ENCODE results near the gene KCNAB2. TPM values are rescaled to one million over a fixed set of nuclear protein-coding genes. Genes with fewer than 3 reads are reported as not detected.

Gene KCNAB2
- total RNA-seq, 1 experiment from 2014 or later, result 4.7 TPM

DNA sequence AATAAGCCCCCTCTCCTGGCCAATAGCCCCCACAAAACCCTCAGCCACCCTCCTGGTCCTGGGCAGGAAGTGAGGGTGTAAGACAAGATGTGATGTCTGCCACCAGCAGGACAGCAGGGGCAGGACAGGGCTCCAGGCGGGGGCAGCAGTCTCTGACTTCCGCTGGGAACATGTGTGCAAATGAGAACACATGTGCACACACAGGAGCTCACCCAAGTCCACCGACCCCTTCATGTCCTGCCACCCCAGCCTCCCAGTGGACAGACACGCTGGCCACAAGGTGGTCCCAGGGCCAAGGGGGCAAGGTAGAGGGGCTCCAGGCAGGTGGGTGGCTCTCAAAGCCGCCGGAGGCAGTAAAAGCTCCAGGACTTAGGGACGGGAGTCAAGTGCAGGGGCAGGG is 60.1 kb downstream of the KCNAB2 start:
- H3K4me1 Mint-ChIP-seq (ENCODE audit: low read depth, unreplicated experiment), result no peaks in the 10 kb centered on the region
- peaks cover 66% of the 10 kb centered on the region for H3K27me3 Mint-ChIP-seq (ENCODE audit: unreplicated experiment)
- DNase-seq, result peak; percentile 16
- H3K9me3 Mint-ChIP-seq (ENCODE audit: low read depth, unreplicated experiment), result no peaks in the 10 kb centered on the region
- no TSS peak for BruUV-seq (replicated peaks)
- no peak overlapping the region for H3K27ac Mint-ChIP-seq (ENCODE audit: unreplicated experiment)
- TF ChIP-seq CTCF (IDR thresholded peaks at IDR 0.05; ENCODE audit: unreplicated experiment), result no peak
- intact Hi-C loops (cut with micrococcal nuclease; ENCODE audit: unreplicated experiment), result no loop called here
- no peaks in the 10 kb centered on the region for H3K36me3 Mint-ChIP-seq (ENCODE audit: insufficient read depth, unreplicated experiment)
- H3K4me3 Mint-ChIP-seq (ENCODE audit: low read depth, unreplicated experiment), result no peak overlapping the region
- CTCF ChIA-PET, result interaction anchor here (1.5 to 1.7 kb wide), 2 partner anchors 52 to 140 kb away, joined by 3 to 8 read pairs; no protein-coding TSS in a partner anchor

GRCh38 chr1:6106321-6106731 is 60.6 kb downstream of the KCNAB2 start:
- no TSS peak for BruUV-seq (replicated peaks)
- CTCF ChIA-PET, result interaction anchor here (1.5 to 1.7 kb wide), 2 partner anchors 53 to 139 kb away, joined by 3 to 8 read pairs; no protein-coding TSS in a partner anchor
- intact Hi-C loops (cut with micrococcal nuclease; ENCODE audit: unreplicated experiment), result no loop called here
- H3K27ac Mint-ChIP-seq (ENCODE audit: unreplicated experiment), result no peak overlapping the region
- H3K27me3 Mint-ChIP-seq (ENCODE audit: unreplicated experiment), result peaks cover 66% of the 10 kb centered on the region
- TF ChIP-seq CTCF (IDR thresholded peaks at IDR 0.05; ENCODE audit: unreplicated experiment), result no peak
- H3K4me3 Mint-ChIP-seq (ENCODE audit: low read depth, unreplicated experiment), result no peak overlapping the region
- DNase-seq, result no peak
- no peaks in the 10 kb centered on the region for H3K36me3 Mint-ChIP-seq (ENCODE audit: insufficient read depth, unreplicated experiment)
- no peaks in the 10 kb centered on the region for H3K4me1 Mint-ChIP-seq (ENCODE audit: low read depth, unreplicated experiment)
- no peaks in the 10 kb centered on the region for H3K9me3 Mint-ChIP-seq (ENCODE audit: low read depth, unreplicated experiment)

- intact Hi-C loops (cut with micrococcal nuclease; ENCODE audit: unreplicated experiment), result no loop called here
- no peaks in the 10 kb centered on the region for H3K36me3 Mint-ChIP-seq (ENCODE audit: insufficient read depth, unreplicated experiment)
- TF ChIP-seq CTCF (IDR thresholded peaks at IDR 0.05; ENCODE audit: unreplicated experiment), result no peak
- no peaks in the 10 kb centered on the region for H3K4me1 Mint-ChIP-seq (ENCODE audit: low read depth, unreplicated experiment)
- CTCF ChIA-PET, result no interaction called here
- no peaks in the 10 kb centered on the region for H3K9me3 Mint-ChIP-seq (ENCODE audit: low read depth, unreplicated experiment)
- H3K27me3 Mint-ChIP-seq (ENCODE audit: unreplicated experiment), result peaks cover 66% of the 10 kb centered on the region
- H3K27ac Mint-ChIP-seq (ENCODE audit: unreplicated experiment), result no peak overlapping the region
- no peak overlapping the region for H3K4me3 Mint-ChIP-seq (ENCODE audit: low read depth, unreplicated experiment)
- DNase-seq, result no peak
- no TSS peak for BruUV-seq (replicated peaks)
Measured at GRCh38 chr1:6106977-6107376, 61.3 kb downstream of the KCNAB2 start.

GRCh38 chr1:6107409-6108356 is 62.0 kb downstream of the KCNAB2 start:
- no peak for DNase-seq
- Mint-ChIP-seq H3K36me3 (ENCODE audit: insufficient read depth, unreplicated experiment) (no peaks in the 10 kb centered on the region), H3K4me1 (ENCODE audit: low read depth, unreplicated experiment) (no peaks in the 10 kb centered on the region), H3K27me3 (ENCODE audit: unreplicated experiment) (peaks cover 66% of the 10 kb centered on the region), H3K9me3 (ENCODE audit: low read depth, unreplicated experiment) (no peaks in the 10 kb centered on the region), H3K4me3 (ENCODE audit: low read depth, unreplicated experiment) (no peak overlapping the region), H3K27ac (ENCODE audit: unreplicated experiment) (no peak overlapping the region)
- intact Hi-C loops (cut with micrococcal nuclease; ENCODE audit: unreplicated experiment), result loop anchor here (2.0 kb wide), 2 partner anchors 63 to 137 kb away; partner anchors contain the start of gene HES3
- CTCF ChIA-PET, result no interaction called here
- TF ChIP-seq CTCF (IDR thresholded peaks at IDR 0.05; ENCODE audit: unreplicated experiment), result no peak
- no TSS peak for BruUV-seq (replicated peaks)
